GM18858 (cell line): Measurements from ENCODE around the gene SWT1.
"Not testable (repeated sequence)": the region's sequence is repeated elsewhere in the genome, so short reads cannot be mapped to it uniquely, and the experiment has no call there.

Experiments
- ATAC-seq: cut with Tn5 transposase; IDR thresholded peaks from one replicate; pipeline ENCODE4 v1.9.1; 2021; ENCODE audit not compliant: unreplicated experiment

SWT1 gene

DNA sequence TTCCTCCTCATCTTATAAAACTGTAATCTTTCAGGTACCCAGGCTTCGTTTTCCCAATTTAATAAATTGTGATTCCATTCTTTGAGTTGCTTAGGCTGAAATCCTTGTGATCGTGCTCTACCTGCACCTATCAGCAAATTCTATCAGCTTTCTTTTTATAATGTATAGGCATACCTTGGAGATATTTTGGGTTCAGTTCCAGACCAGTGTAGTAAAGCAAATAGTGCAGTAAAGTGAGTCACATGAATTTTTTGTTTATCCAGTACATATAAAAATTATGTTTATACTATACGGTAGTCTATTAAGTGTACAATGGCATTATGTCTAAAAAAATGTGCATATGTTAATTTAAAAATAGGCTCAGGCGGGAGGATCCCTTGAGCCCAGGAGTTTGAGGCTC is 5.5 kb downstream of the SWT1 start:
- ATAC-seq, result no peak

DNA sequence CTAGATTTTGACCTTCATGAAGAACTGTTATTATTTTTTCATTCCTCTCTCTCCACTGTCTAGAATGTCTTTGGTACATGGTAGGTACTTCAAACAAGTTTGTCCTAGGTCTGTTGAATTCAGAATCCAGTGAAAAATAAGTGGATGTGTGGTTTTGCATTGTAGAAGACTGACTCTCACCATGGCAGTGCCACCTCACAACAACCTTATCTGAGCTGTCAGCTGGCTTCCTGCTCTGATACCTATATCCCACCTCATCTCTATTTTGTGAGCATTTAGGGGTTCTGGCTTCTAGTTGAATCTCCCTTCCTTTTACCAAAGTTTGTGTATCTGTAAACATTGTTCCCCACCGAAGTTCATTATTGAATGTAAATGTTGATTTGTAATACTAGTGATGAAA is 9.1 kb downstream of the SWT1 start:
- ATAC-seq, result no peak

DNA sequence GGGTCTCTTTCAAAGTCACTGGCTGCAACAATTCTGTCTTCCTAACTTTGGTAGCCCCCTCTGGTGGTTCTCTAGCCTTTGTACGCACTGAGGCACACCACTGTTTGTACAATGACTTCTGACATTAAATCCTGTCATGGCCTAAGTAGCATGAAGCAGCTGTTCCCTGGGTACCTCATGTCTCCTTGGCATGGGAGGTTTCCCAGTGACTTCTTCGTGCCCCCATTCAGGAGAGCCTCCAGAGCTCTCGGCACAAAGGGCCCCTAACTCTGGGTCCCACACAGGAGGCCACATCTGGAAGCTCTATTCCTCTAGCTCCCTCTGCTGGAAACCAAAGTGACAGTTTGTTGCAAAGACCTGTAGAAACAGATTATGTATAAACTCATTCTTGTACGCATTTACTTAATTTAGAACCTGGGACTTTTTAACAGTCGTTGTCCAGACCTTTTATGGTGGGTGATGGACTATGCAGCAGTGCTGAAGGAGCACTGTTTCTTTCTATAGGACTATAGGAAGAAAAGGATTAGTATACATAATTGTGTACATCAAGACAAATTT is 13.4 kb downstream of the SWT1 start:
- peak; percentile 81 for ATAC-seq

DNA sequence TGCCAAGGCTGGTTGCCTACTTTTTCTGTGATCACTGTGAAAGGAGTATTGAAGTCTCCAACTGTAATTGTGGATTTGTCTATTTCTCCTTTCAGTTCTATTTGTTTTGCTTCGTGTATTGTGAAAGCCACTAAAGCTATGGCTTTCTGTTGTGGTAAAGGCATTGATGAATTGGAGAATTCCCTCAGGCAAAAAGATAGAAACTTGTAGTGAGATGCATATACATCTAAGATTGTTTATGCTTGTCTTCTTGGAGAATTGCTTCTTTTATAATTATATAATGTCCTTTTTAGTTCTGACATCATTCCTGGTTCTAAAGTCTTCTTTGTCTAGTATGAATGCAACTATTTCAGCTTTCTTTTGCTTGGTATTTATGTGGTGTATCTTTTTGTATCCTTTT is 36.8 kb downstream of the SWT1 start:
- no peak for ATAC-seq

DNA sequence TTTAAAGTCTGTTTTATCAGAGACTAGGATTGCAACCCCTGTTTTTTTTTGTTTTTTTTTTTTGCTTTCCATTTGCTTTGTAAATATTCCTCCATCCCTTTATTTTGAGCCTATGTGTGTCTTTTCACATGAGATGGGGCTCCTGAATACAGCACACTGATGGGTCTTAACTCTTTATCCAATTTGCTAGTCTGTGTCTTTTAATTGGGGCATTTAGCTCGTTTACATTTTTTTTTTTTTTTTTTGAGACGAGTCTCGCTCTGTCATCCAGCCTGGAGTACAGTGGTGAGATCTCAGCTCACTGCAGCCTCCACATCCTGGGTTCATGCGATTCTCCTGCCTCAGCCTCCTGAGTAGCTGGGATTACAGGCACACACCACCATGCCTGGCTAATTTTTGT is 41.7 kb downstream of the SWT1 start:
- not testable (repeated sequence) for ATAC-seq

DNA sequence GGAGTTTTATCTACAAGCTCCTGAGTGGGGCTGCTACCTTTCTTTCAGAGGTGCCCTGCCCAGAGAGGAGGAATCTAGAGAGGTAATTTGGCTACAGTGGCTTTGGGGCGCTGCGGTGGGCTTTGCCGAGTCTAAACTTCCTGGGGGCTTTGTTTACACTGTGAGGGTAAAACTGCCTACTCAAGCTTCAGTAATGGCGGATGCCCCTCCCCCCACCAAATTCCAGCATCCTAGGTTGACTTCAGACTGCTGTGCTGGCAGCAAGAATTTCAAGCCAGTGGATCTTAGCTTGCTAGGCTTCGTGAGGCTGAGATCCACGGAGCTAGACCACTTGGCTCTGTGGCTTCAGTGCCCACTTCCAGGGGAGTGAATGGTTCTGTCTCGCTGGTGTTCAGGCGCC is 43.9 kb downstream of the SWT1 start:
- no peak for ATAC-seq

DNA sequence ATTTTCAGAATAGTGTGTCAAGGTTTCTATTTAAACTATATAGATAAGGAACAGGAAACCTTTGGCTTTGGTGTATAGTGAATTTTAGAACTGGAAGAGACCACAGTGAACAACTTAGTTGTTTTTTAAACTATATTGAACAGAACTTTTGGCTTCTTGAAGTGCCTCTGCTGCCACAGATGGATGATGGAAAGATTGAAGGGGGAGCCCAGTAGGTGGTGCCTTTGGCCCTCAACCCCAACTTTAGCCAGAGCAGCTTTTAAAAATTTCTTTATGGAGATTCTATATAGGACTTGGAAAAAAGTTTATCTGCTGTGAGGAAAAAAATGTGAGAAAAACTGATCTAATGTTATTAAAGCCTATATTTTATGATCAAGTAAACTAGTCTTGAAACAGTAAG is 50.2 kb downstream of the SWT1 start:
- no peak for ATAC-seq

DNA sequence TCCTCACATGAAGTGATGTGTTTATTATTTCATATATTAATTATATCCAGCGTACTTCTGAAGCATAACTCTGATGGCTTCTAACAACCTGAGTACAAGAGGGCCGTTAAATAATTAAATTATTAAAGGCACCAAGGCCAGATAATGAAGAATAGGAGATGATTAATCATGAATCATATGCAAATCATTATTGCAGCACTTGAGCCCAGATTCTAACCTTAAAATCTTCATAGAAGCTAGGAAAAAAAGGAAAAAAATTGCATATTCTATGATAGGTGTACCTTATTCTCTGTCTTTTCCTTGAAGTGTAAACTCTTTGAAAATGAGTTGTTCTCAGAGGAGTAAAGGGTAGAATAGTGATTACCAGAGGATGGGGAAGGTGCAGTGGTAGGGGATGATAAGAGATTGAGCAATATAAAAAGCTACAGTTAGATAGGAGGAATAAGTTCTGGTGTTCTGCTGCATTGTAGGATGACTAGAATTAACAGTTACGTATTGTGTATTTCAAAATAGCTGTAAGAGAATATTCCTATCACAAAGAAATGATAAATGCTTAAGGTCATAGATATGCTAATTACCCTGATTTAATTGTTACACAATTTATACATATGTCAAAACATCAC is 51.1 kb downstream of the SWT1 start:
- ATAC-seq, result no peak

DNA sequence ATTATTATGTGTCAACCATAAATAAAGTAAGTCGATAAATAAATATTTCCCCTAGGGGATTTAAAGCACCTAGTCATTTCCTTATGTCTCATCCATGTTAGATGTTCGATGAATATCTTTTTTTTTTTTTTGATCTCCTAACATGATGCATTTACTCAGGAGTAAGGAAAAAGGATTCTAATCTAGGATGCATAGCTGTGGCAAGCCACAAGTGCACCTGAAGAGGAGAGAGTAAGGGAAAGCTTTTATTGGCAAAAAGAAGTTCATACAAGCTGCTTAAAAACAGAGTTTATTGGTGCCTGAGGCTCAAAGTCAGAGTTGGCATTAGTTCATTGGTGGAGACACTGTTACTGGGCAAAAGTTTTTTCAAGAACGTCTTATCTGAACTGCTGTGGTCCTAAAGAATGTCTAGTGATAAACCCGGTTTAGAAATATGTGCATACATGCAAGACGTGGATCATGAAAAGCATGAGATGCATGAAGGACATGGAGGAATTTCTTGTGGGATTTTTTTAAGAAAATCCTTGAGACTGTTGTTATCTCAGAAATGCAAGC is 51.7 kb downstream of the SWT1 start:
- ATAC-seq, result no peak

DNA sequence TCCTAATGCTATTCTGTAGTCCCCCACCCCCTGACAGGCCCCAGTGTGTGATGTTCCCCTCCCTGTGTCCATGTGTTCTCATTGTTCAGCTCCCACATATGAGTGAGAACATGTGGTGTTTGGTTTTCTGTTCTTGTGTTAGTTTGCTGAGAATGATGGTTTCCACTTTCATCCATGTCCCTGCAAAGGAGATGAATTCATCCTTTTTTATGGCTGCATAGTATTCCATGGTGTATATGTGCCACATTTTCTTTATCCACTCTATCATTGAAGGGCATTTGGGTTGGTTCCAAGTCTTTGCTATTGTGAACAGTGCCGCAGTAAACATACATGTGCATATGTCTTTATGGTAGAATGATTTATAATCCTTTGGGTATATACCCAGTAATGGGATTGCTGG is 52.4 kb downstream of the SWT1 start:
- not testable (repeated sequence) for ATAC-seq

DNA sequence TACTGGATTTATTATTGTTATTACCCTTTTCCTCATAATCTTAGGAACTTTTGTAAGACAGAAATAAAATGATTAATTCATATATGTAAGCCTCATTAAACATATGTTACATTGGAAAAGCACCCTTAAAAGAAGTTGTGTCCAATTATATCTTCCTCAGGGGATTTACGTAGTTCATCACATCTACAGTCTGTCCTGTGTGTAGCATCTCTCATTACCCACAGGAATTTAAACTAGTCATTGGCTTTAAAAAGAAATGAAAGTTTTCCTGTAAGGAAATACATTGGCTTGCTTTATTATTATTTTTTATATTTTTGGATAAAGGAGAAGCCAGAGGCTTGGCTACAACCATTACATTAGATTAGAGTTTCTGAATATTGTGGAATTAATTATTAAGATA is 56.1 kb downstream of the SWT1 start:
- ATAC-seq, result no peak

DNA sequence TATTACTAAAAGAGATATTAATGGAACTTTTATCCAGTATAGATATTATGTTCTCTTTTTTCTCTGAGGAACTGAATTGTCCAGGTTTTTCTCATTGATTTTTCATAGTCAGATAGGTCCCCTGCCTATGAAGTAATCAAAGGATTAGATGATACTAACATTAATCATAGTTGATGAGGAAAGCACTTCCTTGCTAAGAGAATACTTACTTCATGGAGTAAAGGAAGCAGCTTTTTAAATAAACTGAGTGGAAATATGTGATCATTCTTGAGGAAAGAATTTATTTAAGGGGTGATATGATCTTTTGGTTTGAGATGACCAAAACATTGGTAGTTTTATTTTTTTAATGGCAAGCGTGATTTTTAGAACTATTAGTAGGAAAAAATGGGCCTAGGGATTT is 58.9 kb downstream of the SWT1 start:
- no peak for ATAC-seq

DNA sequence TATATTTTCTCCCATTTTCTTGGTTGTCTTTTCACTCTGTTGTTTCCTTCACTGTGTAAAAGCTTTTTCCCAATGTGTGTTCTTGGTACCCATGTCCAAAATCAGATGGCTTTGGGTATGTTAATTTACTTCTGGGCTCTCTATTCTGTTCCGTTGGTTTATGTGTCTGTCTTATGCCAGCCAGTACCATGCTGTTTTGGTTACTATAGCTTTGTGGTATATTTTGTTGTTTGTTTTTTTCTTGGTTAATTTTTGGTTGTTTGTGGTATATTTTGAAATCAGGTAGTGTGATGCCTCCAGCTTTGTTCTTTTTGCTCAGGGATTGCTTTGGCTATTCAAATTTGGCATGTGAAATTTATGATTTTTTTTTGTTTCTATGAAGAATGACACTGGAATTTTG is 67.2 kb downstream of the SWT1 start:
- no peak for ATAC-seq

DNA sequence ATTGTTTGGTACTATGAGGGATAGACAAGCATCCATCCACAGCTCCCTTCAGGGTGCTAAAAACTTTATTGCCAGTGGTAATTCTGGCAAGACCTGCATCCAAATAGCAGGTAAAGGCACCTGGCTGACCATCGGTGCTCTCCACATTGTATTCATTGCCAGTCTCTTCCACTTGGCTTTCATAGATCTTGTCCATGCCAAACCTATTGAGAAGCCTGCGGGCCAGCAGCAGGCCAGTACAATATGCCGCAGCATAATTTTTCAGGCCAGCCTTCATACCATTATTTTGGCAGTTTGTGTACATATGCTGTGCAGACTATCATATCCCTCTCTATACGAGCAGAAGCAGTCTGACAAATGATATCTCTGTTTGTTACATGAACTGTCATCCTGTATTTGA is 70.2 kb downstream of the SWT1 start:
- ATAC-seq, result no peak

DNA sequence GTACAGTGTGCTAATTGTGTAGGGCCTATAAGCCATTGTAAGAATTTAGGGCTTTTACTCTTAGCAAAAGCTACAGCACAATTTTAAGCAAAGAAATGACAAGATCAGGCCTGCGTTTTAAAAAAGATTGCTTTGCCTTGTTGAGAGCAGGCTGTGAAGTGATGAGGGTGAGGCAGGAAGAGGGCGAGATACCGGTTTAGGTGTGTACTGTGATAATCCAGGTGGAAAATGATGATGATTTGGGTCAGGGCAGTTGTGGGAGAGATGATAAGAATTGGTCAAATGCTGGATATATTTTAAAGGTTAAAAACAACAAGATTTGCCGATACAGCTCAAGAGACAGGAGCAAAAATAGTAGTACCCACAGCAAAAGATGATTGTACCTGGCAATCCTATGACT is 72.0 kb downstream of the SWT1 start:
- no peak for ATAC-seq

DNA sequence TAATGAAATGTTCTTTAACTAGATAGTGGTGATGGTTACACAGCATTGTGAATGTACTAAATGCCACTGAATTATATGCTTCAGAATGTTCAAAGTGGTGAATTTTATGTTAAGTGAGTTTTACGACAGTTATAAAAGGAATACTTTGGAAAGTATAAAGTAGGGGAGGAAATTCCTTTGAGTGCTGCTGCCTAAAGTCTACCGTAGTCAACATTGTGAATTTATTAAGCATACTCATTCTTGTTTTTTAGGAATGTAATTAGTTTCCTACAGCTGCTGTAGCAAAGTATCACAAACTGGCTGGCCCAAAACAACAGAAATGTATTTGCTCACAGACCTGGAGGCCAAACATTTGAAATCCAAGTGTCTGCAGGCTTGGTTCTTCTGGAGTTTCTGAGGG is 73.0 kb downstream of the SWT1 start:
- ATAC-seq, result no peak

DNA sequence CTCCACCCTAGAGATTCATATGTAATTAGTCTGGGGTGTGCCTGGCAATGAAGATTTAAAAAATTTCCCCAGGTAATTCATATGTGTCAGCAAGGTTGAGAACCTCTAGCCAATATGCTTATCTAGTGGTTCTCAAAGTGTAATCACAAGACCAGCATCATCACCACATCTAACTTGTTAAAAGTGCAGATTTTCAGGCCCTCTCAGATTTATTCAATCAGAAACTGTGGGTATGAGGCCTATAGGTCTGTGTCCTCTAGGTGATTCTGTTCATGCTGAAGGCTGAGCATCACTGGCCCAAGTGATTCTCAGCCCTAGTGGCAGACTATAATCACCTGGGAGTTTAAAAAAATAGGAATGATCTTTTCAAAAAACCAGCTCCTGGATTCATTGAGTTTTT is 75.9 kb downstream of the SWT1 start:
- ATAC-seq, result no peak

DNA sequence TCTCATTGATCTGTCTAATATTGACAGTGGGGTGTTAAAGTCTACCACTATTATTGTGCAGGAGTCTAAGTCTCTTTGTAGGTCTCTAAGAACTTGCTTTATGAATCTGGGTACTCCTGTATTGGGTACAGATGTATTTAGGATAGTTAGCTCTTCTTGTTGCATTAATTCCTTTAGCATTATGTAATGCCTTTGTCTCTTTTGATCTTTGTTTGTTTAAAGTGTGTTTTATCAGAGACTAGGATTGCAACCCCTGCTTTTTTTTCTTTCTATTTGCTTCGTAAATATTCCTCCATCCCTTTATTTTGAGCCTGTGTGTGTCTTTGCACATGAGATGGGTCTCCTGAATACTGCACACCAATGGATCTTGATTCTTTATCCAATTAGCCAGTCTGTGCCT is 77.2 kb downstream of the SWT1 start:
- not testable (repeated sequence) for ATAC-seq

DNA sequence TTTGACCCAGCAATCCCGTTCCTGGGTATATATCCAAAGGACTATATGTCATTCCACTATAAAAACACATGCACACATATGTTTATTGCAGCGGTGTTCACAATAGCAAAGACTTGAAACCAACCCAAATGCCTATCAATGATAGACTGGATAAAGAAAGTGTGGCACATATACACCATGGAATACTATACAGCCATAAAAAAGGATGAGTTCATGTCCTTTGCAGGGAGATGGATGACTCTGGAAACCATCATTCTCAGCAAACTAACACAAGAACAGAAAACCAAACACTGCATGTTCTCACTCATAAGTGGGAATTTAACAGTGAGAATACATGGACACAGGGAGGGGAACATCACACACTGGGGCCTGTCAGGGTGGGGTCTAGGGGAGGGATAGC is 80.2 kb downstream of the SWT1 start:
- not testable (repeated sequence) for ATAC-seq

DNA sequence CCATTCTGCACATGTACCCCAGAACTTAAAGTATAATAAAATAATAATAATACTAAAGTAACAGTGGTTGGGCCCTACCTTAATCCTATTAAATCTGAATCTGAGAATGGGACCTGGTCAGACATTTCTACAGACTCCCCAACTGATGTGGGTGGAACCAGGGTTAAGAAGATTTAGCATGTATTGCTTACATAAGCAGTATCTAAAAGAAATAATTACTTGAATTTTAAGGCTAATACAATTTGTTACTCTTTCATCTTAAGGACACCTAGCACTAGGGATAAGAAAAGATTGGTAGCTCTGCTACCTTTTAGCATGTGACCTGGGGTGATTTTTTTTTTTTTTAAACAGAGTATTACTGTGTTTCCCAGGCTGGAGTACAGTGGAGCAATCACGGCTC is 80.7 kb downstream of the SWT1 start:
- no peak for ATAC-seq

DNA sequence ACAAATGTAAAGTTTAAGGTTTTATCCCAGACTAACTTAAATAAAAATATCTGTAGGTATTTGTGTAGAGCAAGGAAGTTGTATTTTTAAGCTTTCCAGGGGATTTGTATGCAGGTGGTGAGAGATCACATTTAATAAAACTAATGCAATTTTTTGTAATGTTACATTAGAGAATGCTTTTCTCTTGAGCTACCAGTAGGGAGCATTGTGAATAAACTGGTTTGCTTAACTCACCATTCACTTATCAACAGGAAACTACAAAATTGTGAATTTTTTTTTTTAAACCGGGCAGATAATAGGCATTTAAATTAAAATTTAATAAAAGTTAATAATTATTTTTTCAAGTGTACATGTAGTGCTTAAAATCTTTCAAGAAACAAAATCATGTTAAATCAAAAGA is 81.5 kb downstream of the SWT1 start:
- no peak for ATAC-seq

DNA sequence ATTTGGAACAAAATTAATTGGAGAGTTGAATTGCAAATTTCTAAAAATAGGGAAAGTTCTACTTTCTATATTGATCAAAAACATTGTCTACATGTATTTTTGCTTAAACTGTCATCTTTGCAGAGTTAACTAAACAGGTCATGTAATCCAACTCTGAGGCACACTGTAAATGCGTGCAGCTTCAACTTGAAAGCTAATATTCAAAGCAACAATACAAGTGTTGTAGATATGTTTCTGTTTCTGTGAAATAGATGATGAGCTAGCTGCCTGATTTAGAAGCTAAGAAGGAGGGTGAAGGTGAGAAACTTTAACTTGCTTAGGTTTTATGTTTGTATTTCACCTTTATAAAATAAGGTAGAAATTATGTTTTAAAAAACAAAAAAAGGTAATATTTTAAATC is 82.9 kb downstream of the SWT1 start:
- ATAC-seq, result no peak

DNA sequence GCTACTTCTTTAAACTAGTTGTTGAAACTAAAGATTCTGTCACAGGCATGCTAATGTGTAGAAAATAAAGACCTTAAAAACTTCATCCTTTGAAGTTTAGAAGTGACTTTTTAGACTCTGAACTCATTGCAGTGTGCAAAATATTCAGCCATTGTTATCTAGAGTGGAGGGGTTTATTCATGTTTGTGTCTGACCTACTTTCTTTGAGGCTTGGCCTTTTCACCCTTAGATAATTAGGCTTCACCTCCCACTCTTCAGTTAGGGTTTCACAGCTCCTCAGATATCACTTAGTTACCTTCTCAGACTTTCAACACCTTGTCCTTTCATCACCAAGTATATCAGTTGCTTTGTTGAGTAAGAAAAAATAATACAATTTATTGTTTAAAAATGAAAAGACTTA is 84.2 kb downstream of the SWT1 start:
- no peak for ATAC-seq
